ENCODE results near the gene SLC37A2.

Gene SLC37A2

GRCh38 chr11:125092669-125093068, 29.6 kb downstream of the SLC37A2 start:
- Histone ChIP-seq H3K9ac (ENCODE audit: low read depth, low read length, poor library complexity, severe bottlenecking) (no peak overlapping the region), H3K4me2 (ENCODE audit: low read depth, low read length, poor library complexity, severe bottlenecking) (no peak overlapping the region), H3F3A (ENCODE audit: low read depth) (no peaks in the 10 kb centered on the region), H3K79me2 (ENCODE audit: insufficient read depth, low read length) (no peaks in the 10 kb centered on the region), H3K36me3 (ENCODE audit: insufficient read depth, low read length) (peaks cover 3% of the 10 kb centered on the region; the same call in 1 of the 2 replicates), H2AFZ (ENCODE audit: low read length) (no peak overlapping the region), H3K9me3 (ENCODE audit: insufficient read depth, low read depth, low read length) (no peaks in the 10 kb centered on the region), H3K27me3 (ENCODE audit: insufficient read depth, low read length, poor library complexity, severe bottlenecking) (no peaks in the 10 kb centered on the region), H3K4me1 (ENCODE audit: insufficient read depth, low read length, poor library complexity, severe bottlenecking) (no peaks in the 10 kb centered on the region), H4K20me1 (ENCODE audit: insufficient read depth, low read length, poor library complexity, severe bottlenecking) (no peaks in the 10 kb centered on the region), H3K9me2 (replicated peaks; ENCODE audit: low read depth, low read length) (no peaks in the 10 kb centered on the region), H3K4me3 (ENCODE audit: low read length, poor library complexity, severe bottlenecking) (no peak overlapping the region)
- TF ChIP-seq, protein P1, sequence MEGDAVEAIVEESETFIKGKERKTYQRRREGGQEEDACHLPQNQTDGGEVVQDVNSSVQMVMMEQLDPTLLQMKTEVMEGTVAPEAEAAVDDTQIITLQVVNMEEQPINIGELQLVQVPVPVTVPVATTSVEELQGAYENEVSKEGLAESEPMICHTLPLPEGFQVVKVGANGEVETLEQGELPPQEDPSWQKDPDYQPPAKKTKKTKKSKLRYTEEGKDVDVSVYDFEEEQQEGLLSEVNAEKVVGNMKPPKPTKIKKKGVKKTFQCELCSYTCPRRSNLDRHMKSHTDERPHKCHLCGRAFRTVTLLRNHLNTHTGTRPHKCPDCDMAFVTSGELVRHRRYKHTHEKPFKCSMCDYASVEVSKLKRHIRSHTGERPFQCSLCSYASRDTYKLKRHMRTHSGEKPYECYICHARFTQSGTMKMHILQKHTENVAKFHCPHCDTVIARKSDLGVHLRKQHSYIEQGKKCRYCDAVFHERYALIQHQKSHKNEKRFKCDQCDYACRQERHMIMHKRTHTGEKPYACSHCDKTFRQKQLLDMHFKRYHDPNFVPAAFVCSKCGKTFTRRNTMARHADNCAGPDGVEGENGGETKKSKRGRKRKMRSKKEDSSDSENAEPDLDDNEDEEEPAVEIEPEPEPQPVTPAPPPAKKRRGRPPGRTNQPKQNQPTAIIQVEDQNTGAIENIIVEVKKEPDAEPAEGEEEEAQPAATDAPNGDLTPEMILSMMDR (conservative IDR thresholded peaks at IDR 0.05; ENCODE audit: low read length): no peak
- no peak for TF ChIP-seq EZH2phosphoT487 (IDR thresholded peaks at IDR 0.05; ENCODE audit: borderline replicate concordance)

DNA sequence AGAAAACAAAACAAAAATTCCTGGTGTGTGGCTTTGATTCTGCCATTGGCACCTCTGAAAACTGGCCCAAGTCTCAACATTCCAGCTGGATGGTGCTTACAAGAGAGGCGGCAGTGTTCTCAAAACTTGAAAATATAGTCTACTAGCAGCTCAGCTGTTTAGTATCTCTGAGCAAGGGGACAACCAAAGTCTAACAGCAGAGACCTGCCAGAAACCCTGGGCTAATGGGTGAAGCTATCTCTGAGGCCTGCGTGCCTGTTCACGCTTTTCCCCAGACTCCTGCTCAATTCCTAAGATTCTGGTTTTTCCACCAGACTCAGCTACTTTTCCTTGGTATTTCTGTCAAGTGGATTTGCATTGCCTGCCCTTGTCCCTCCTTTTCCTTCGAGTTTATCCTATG, 30.4 kb downstream of the SLC37A2 start:
- H3K36me3 ChIP-seq (ENCODE audit: insufficient read depth, low read length): peaks cover 3% of the 10 kb centered on the region; the same call in 1 of the 2 replicates
- H3K79me2 ChIP-seq (ENCODE audit: insufficient read depth, low read length): no peaks in the 10 kb centered on the region
- H3K27me3 ChIP-seq (ENCODE audit: insufficient read depth, low read length, poor library complexity, severe bottlenecking): no peaks in the 10 kb centered on the region

DNA sequence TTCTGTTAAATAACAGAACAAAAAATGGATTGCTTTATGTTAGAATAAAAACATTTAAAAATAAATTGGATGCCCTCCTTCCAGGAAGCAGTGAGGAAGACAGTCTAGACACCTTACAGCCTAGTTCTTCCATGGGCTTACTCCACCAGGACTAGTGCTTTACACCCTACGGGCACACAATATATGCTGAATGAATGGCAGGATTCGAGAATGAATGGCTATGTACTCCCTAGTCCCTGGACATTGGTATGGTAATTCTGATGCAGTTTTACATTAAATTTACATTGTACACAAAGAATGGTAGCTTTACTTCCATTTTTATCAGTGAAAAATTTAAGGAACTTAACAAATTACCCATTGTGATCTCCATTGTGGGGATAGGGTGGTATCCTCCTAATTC, 31.6 kb downstream of the SLC37A2 start:
- Histone ChIP-seq H3K4me3 (ENCODE audit: low read length, poor library complexity, severe bottlenecking) (no peak overlapping the region), H3K9me3 (ENCODE audit: insufficient read depth, low read depth, low read length) (no peaks in the 10 kb centered on the region), H3K9me2 (replicated peaks; ENCODE audit: low read depth, low read length) (no peaks in the 10 kb centered on the region), H3K79me2 (ENCODE audit: insufficient read depth, low read length) (no peaks in the 10 kb centered on the region), H3K27me3 (ENCODE audit: insufficient read depth, low read length, poor library complexity, severe bottlenecking) (no peaks in the 10 kb centered on the region), H4K20me1 (ENCODE audit: insufficient read depth, low read length, poor library complexity, severe bottlenecking) (no peaks in the 10 kb centered on the region), H3K36me3 (ENCODE audit: insufficient read depth, low read length) (peaks cover 3% of the 10 kb centered on the region; the same call in 1 of the 2 replicates), H3K9ac (ENCODE audit: low read depth, low read length, poor library complexity, severe bottlenecking) (no peak overlapping the region), H3K4me2 (ENCODE audit: low read depth, low read length, poor library complexity, severe bottlenecking) (no peak overlapping the region), H3F3A (ENCODE audit: low read depth) (no peaks in the 10 kb centered on the region), H3K4me1 (ENCODE audit: insufficient read depth, low read length, poor library complexity, severe bottlenecking) (no peaks in the 10 kb centered on the region), H2AFZ (ENCODE audit: low read length) (no peak overlapping the region)
- no peak for TF ChIP-seq EZH2phosphoT487 (IDR thresholded peaks at IDR 0.05; ENCODE audit: borderline replicate concordance)
- TF ChIP-seq, protein P1 (conservative IDR thresholded peaks at IDR 0.05; ENCODE audit: low read length): no peak

More for the DNA sequence above, 30.4 kb downstream of the SLC37A2 start:
- H3K4me3 ChIP-seq (ENCODE audit: low read length, poor library complexity, severe bottlenecking): no peak overlapping the region
- no peak overlapping the region for H3K4me2 ChIP-seq (ENCODE audit: low read depth, low read length, poor library complexity, severe bottlenecking)
- TF ChIP-seq, protein P1 (conservative IDR thresholded peaks at IDR 0.05; ENCODE audit: low read length): no peak
- H3K9me2 ChIP-seq (replicated peaks; ENCODE audit: low read depth, low read length): no peaks in the 10 kb centered on the region
- H4K20me1 ChIP-seq (ENCODE audit: insufficient read depth, low read length, poor library complexity, severe bottlenecking): no peaks in the 10 kb centered on the region
- no peaks in the 10 kb centered on the region for H3F3A ChIP-seq (ENCODE audit: low read depth)
- no peak overlapping the region for H2AFZ ChIP-seq (ENCODE audit: low read length)
- no peaks in the 10 kb centered on the region for H3K4me1 ChIP-seq (ENCODE audit: insufficient read depth, low read length, poor library complexity, severe bottlenecking)
- no peaks in the 10 kb centered on the region for H3K9me3 ChIP-seq (ENCODE audit: insufficient read depth, low read depth, low read length)
- no peak overlapping the region for H3K9ac ChIP-seq (ENCODE audit: low read depth, low read length, poor library complexity, severe bottlenecking)

All from Loucy (cell line).